GM23248 (cell line): ENCODE results near the gene PLAC1. TPM values are rescaled to one million over a fixed set of nuclear protein-coding genes. Genes with fewer than 3 reads are reported as not detected.
A peak's percentile ranks its signal among the peaks of the same experiment; 100 is the strongest.

Experiments
- DNase-seq: peaks from one replicate; pipeline ENCODE4 v3.0.0-alpha.2; 2015
- H2AFZ ChIP-seq: fragments of 200-600 bp; sonication (generic); 2 replicates; pipeline ENCODE4 v1.6.1; 2016; ENCODE audit warnings: antibody characterized with exemption
- H3F3A ChIP-seq: fragments of 200-600 bp; sonication (generic); 2 replicates; pipeline ENCODE4 v1.6.1; 2016; ENCODE audit warnings: mild to moderate bottlenecking, antibody characterized with exemption, mixed run types; ENCODE audit not compliant: insufficient read depth
- H3K27ac ChIP-seq: fragments of 200-600 bp; sonication (generic); 2 replicates; pipeline ENCODE4 v1.5.1; 2016; ENCODE audit warnings: mild to moderate bottlenecking
- H3K27me3 ChIP-seq: fragments of 200-600 bp; sonication (generic); replicated peaks from 2 replicates; pipeline ENCODE4 v1.6.1; 2016; ENCODE audit warnings: mild to moderate bottlenecking; ENCODE audit not compliant: insufficient read depth
- H3K36me3 ChIP-seq: fragments of 200-600 bp; sonication (generic); 2 replicates; pipeline ENCODE4 v1.6.1; 2016; ENCODE audit warnings: low read depth, mild to moderate bottlenecking
- H3K4me1 ChIP-seq: fragments of 200-600 bp; sonication (generic); 2 replicates; pipeline ENCODE4 v1.6.1; 2016; ENCODE audit warnings: mild to moderate bottlenecking; ENCODE audit not compliant: insufficient read depth
- H3K4me2 ChIP-seq: fragments of 200-600 bp; sonication (generic); one replicate; pipeline ENCODE4 v1.6.1; 2016; ENCODE audit warnings: mild to moderate bottlenecking; ENCODE audit not compliant: unreplicated experiment
- H3K4me3 ChIP-seq: fragments of 200-600 bp; sonication (generic); 2 replicates; pipeline ENCODE4 v1.5.1; 2016; ENCODE audit warnings: mild to moderate bottlenecking
- H3K79me2 ChIP-seq: fragments of 200-600 bp; sonication (generic); 2 replicates; pipeline ENCODE4 v1.6.1; 2016; ENCODE audit warnings: mild to moderate bottlenecking; ENCODE audit not compliant: insufficient read depth
- H3K9ac ChIP-seq: fragments of 200-600 bp; sonication (generic); 2 replicates; pipeline ENCODE4 v1.6.1; 2016; ENCODE audit warnings: mild to moderate bottlenecking
- H3K9me2 ChIP-seq: fragments of 200-600 bp; sonication (generic); 2 replicates; pipeline ENCODE4 v1.6.1; 2016; ENCODE audit warnings: mixed run types, mild to moderate bottlenecking, moderate library complexity; ENCODE audit not compliant: insufficient read depth
- H3K9me3 ChIP-seq: fragments of 200-600 bp; sonication (generic); one replicate; pipeline ENCODE4 v1.6.1; 2017; ENCODE audit warnings: low read depth
- H4K20me1 ChIP-seq: fragments of 200-600 bp; sonication (generic); 2 replicates; pipeline ENCODE4 v1.6.0; 2016; ENCODE audit not compliant: insufficient read depth
- EZH2 ChIP-seq: fragments of 200-600 bp; sonication (generic); IDR thresholded peaks from 2 replicates; pipeline ENCODE4 v1.6.1; 2018; ENCODE audit warnings: antibody characterized with exemption, mild to moderate bottlenecking; ENCODE audit not compliant: insufficient read depth, poor library complexity, severe bottlenecking
- EZH2phosphoT487 ChIP-seq: fragments of 200-600 bp; sonication (generic); IDR thresholded peaks from 2 replicates; pipeline ENCODE4 v1.6.1; 2018; ENCODE audit warnings: antibody characterized with exemption, moderate library complexity, mild to moderate bottlenecking, low read depth; ENCODE audit not compliant: insufficient read depth
- WGBS, 2 experiments: methylation state at CpG; one replicate each; pipeline ENCODE4 v1.1.6; 2015 to 2017; ENCODE audit warnings: low lambda C conversion rate in 2 of 2, low coverage in 1 of 2; ENCODE audit errors: missing lambda C conversion rate in 2 of 2; 5-methylcytosine and 5-hydroxymethylcytosine counted together
- in situ Hi-C: fragments of 300-500 bp; cut with MboI; formaldehyde crosslinking; loops from 2 replicates; pipeline ENCODE4 v1.15.0; 2020
- polyA plus RNA-seq: library from polyadenylated mRNA; unstranded; fragments of >200 nt; fragmentation: Nextera tagmentation; extraction: Ambion mirVana; gene quantifications from 2 replicates; pipeline ENCODE4 v1.2.1, GENCODE V29; 2016
- total RNA-seq: library from RNA; depleted of rRNA; stranded (reverse); fragments of >200 nt; shearing (Covaris generic); gene quantifications from 2 replicates; pipeline ENCODE4 v1.2.3, GENCODE V29; 2014

The PLAC1 gene
- total and polyA plus RNA-seq, 2 experiments from 2014 or later, result not detected

DNA sequence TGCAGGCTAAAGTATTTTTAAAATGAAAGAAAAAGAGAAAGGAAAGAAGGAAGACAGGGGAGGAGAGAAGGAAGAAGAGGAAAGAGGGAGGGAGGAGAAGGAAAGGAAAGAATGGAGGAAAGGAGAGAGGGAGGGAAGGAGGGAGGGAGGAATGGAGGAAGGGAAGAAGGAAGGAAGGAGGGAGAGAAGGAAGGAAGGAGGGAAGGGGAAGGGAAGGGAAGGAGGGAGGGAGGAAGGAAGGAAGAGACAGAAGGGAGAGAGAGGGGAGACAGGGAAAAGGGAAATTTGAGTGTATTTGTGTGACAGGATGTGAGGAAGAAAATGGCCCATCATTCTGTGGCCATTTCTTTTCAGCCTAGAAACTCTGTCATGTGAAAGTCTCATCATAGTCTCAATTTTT is 14.9 kb upstream of the PLAC1 start:
- H3K4me1 ChIP-seq, result peaks cover 40% of the 10 kb centered on the region
- no peaks in the 10 kb centered on the region for H4K20me1 ChIP-seq
- H3K4me3 ChIP-seq, result no peak overlapping the region
- no peak overlapping the region for H2AFZ ChIP-seq
- peaks cover 23% of the 10 kb centered on the region for H3F3A ChIP-seq
- TF ChIP-seq EZH2 (no peak), EZH2phosphoT487 (no peak)
- H3K27ac ChIP-seq, result no peak overlapping the region
- no peaks in the 10 kb centered on the region for H3K9me3 ChIP-seq
- H3K79me2 ChIP-seq, result no peaks in the 10 kb centered on the region
- no peaks in the 10 kb centered on the region for H3K36me3 ChIP-seq
- H3K4me2 ChIP-seq, result no peak overlapping the region
- no peak overlapping the region for H3K9ac ChIP-seq
- H3K9me2 ChIP-seq, result no peaks in the 10 kb centered on the region
- DNase-seq, result no peak
- in situ Hi-C loops, result no loop called here
- no peaks in the 10 kb centered on the region for H3K27me3 ChIP-seq

DNA sequence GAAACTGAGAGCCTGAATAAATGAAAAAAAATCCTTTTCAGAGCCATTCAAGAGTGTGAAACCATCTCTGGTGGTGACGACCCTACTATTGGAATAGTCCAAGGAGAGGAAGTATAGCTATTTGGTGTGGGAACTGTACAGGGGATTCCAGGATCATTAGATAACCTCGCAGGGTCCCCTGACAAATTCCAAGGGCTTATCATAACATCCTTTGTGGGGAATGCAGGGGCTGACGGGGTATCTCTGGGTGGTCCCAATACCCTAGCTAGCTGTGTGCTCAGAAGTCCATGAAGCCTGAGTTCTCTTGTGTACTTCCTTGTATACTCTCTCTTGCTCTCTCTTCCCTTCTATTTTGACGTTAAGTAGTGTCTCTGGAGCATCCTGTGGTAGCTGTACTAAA is 13.8 kb upstream of the PLAC1 start:
- DNase-seq, result no peak
- H3F3A ChIP-seq, result peaks cover 17% of the 10 kb centered on the region
- H3K27me3 ChIP-seq, result no peaks in the 10 kb centered on the region
- H3K36me3 ChIP-seq, result no peaks in the 10 kb centered on the region
- WGBS, 2 experiments, result 98% methylated on average over 4 of the region's 4 CpGs
- H3K79me2 ChIP-seq, result no peaks in the 10 kb centered on the region
- in situ Hi-C loops, result no loop called here
- H3K27ac ChIP-seq, result no peak overlapping the region
- TF ChIP-seq EZH2 (no peak), EZH2phosphoT487 (no peak)
- H3K9ac ChIP-seq, result no peak overlapping the region
- no peak overlapping the region for H3K4me3 ChIP-seq
- no peak overlapping the region for H2AFZ ChIP-seq
- H3K9me2 ChIP-seq, result no peaks in the 10 kb centered on the region
- H3K4me2 ChIP-seq, result no peak overlapping the region
- no peaks in the 10 kb centered on the region for H4K20me1 ChIP-seq
- peaks cover 39% of the 10 kb centered on the region for H3K4me1 ChIP-seq
- H3K9me3 ChIP-seq, result no peaks in the 10 kb centered on the region

DNA sequence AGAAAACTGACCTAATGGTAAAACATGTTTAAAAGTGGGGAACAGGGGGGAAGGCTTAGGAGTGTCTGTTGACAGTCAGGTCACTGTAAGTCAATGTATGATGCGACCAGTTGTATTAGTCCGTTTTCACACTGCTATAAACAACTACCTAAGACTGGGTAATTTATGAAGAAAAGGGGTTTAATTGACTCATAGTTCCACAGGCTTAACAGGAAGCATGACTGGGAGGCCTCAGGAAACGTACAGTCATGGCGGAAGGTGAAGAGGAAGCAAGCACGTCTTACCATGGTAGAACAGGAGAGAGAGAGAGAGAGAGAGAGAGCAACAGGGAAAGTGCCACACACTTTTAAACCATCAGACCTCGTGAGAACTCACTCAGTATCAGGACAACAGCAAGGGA is 13.0 kb upstream of the PLAC1 start:
- H3K79me2 ChIP-seq, result no peaks in the 10 kb centered on the region
- no peaks in the 10 kb centered on the region for H3K9me2 ChIP-seq
- no peak for TF ChIP-seq EZH2
- no peak for TF ChIP-seq EZH2phosphoT487
- H3K27ac ChIP-seq, result peak overlapping the region; percentile 92
- H3K4me1 ChIP-seq, result peaks cover 31% of the 10 kb centered on the region
- no peaks in the 10 kb centered on the region for H3K9me3 ChIP-seq
- H2AFZ ChIP-seq, result no peak overlapping the region
- peak overlapping the region; percentile 41 for H3K4me2 ChIP-seq
- WGBS, 2 experiments, result 53 to 65% methylated on average over 6 of the region's 6 CpGs
- no peaks in the 10 kb centered on the region for H4K20me1 ChIP-seq
- H3K9ac ChIP-seq, result no peak overlapping the region
- no peaks in the 10 kb centered on the region for H3K36me3 ChIP-seq
- no peak overlapping the region for H3K4me3 ChIP-seq
- no peak for DNase-seq
- H3K27me3 ChIP-seq, result no peaks in the 10 kb centered on the region
- in situ Hi-C loops, result no loop called here
- peaks cover 14% of the 10 kb centered on the region for H3F3A ChIP-seq

DNA sequence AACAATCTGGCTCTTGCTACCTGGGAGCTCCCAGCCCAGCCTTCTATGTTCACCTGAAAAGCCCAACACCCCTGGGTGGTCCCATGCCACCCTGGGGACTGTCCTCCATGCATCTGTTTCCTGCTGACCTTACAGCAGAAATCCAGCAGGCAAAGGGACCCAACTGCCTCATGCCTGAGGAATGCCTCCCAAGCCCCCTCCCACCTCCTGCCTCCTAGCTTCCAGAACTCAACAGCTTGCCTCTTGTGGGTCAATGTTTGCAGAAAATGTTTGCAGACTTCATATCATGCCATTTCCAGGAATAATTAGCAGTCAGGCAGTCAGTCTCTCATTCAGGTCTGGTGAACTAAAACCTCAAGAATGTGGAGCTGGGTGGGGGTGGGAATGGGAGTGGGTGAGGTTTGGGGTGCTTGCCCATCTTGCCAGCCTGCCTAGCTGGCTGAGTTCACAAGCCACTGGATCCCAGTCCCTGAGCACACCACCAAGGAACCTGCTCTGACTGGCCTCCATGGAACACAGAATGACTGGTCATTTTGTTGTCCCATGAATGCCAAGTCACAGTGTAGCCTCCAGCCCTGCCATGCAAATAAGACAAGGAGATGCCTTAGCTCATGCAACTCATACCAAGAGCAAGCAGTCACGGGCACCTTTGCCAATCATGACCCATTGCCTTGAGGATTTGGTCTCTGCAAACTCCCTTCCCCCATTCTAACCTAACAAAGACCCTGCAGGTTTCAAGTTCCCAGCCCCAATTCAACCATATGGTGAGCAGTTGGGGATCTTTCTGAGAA is 12.1 kb upstream of the PLAC1 start:
- peak overlapping the region; percentile 54 for H3K4me3 ChIP-seq
- TF ChIP-seq EZH2phosphoT487 (no peak), EZH2 (no peak)
- peak overlapping the region; percentile 71 for H3K9ac ChIP-seq
- H3K79me2 ChIP-seq, result no peaks in the 10 kb centered on the region
- H3K9me3 ChIP-seq, result no peaks in the 10 kb centered on the region
- H4K20me1 ChIP-seq, result no peaks in the 10 kb centered on the region
- DNase-seq, result peak; percentile 84
- WGBS, 2 experiments, result 0% methylated on average over 1 of the region's 1 CpG; no CpG with 5 or more reads in 1 of the 2 experiments
- in situ Hi-C loops, result no loop called here
- peak overlapping the region; percentile 92 for H3K27ac ChIP-seq
- peak overlapping the region; percentile 63 for H3K4me2 ChIP-seq
- peaks cover 24% of the 10 kb centered on the region for H3K4me1 ChIP-seq
- H3F3A ChIP-seq, result peaks cover 14% of the 10 kb centered on the region
- no peaks in the 10 kb centered on the region for H3K36me3 ChIP-seq
- no peak overlapping the region for H2AFZ ChIP-seq
- no peaks in the 10 kb centered on the region for H3K27me3 ChIP-seq
- no peaks in the 10 kb centered on the region for H3K9me2 ChIP-seq
